Hepatocyte (in vitro differentiated cells): ENCODE data around the gene CATSPER3.

ENCODE experiments used
- CTCF ChIP-seq: fragments of 200-600 bp; sonication (generic); IDR thresholded peaks from 2 replicates; pipeline ENCODE4 v1.5.1; 2016; ENCODE audit warnings: antibody characterized with exemption, mild to moderate bottlenecking; ENCODE audit not compliant: poor library complexity
- EZH2phosphoT487 ChIP-seq: fragments of 200-600 bp; sonication (generic); IDR thresholded peaks from one replicate; pipeline ENCODE4 v1.6.1; 2018; ENCODE audit warnings: antibody characterized with exemption, mild to moderate bottlenecking, low read depth, moderate library complexity; ENCODE audit not compliant: unreplicated experiment, severe bottlenecking

GRCh38 chr5:135034963-135035677 is 67.4 kb downstream of the CATSPER3 start:
- TF ChIP-seq CTCF: no peak
- no peak for TF ChIP-seq EZH2phosphoT487
